Lower leg skin (tissue), 3 donors: ENCODE results near the gene MID1.

Experiments used
- CTCF ChIP-seq, 3 donors: fragments of 450-650 bp; IDR thresholded peaks; one replicate each; pipeline ENCODE4 v1.5.1; 2016; ENCODE audit warnings: antibody characterized with exemption in 3 of 3, mild to moderate bottlenecking in 3 of 3, moderate library complexity in 2 of 3
- POLR2A ChIP-seq, 2 donors: fragments of 450-650 bp; IDR thresholded peaks; one replicate each; pipeline ENCODE4 v1.6.1; 2016 to 2017; ENCODE audit warnings: antibody characterized with exemption in 2 of 2, mild to moderate bottlenecking in 1 of 2, moderate library complexity in 1 of 2

GRCh38 chrX:10568428-10568827, 52.0 kb downstream of the MID1 start:
- TF ChIP-seq CTCF (IDR thresholded peaks at IDR 0.05), result no peak
- no peak for TF ChIP-seq POLR2A (IDR thresholded peaks at IDR 0.05)
